Kidney (tissue), 14 donors: ENCODE results near the gene AP3M1. TPM values are rescaled to one million over a fixed set of nuclear protein-coding genes. Genes with fewer than 3 reads are reported as not detected.

Experiments
- DNase-seq, 5 donors: peaks; one replicate each; pipeline ENCODE4 v3.0.0-alpha.2; 2013 to 2020
- FAIRE-seq: peaks from 2 replicates; lab custom pipeline; 2012; peaks lifted over from hg19 to GRCh38; lab: Jason Lieb, UNC
- H3K27ac ChIP-seq, 2 donors: one replicate each; pipeline ENCODE4 v1.7.0; 2013; ENCODE audit warnings: low read depth in 2 of 2, low read length in 2 of 2, inconsistent platforms in 1 of 2
- H3K27me3 ChIP-seq: one replicate; pipeline ENCODE4 v1.7.1; 2013; ENCODE audit warnings: low read length, inconsistent platforms; ENCODE audit not compliant: control insufficient read depth, insufficient read depth
- H3K36me3 ChIP-seq, 3 donors: one replicate each; pipeline versions ENCODE4 v1.7.0 to v1.7.1; 2013; ENCODE audit warnings: low read length in 3 of 3, control low read depth in 1 of 3, inconsistent platforms in 1 of 3; ENCODE audit not compliant: insufficient read depth in 3 of 3, control insufficient read depth in 2 of 3
- H3K4me1 ChIP-seq, 3 donors: one replicate each; pipeline versions ENCODE4 v1.7.0 to v1.7.1; 2013; ENCODE audit warnings: low read length in 3 of 3, inconsistent platforms in 1 of 3, low read depth in 1 of 3; ENCODE audit not compliant: control insufficient read depth in 2 of 3, insufficient read depth in 2 of 3
- H3K4me3 ChIP-seq, 3 donors: one replicate each; pipeline versions ENCODE4 v1.7.0 to v1.8.1; 2013; ENCODE audit warnings: low read length in 3 of 3, control low read depth in 1 of 3, inconsistent platforms in 1 of 3
- H3K9ac ChIP-seq, 3 donors: one replicate each; pipeline versions ENCODE4 v1.7.0 to v1.7.1; 2013; ENCODE audit warnings: low read length in 3 of 3, control low read depth in 1 of 3, inconsistent platforms in 1 of 3
- H3K9me3 ChIP-seq, 3 donors: one replicate each; pipeline versions ENCODE4 v1.7.0 to v1.7.1; 2013; ENCODE audit warnings: low read length in 3 of 3, control low read depth in 1 of 3, inconsistent platforms in 1 of 3; ENCODE audit not compliant: control insufficient read depth in 2 of 3, insufficient read depth in 1 of 3
- intact Hi-C: fragments of 100-400 bp; cut with DNase I; formaldehyde crosslinking; loops from one replicate; pipeline ENCODE4 v1.11.1; 2022
- polyA plus RNA-seq: library from polyadenylated mRNA; stranded (reverse); fragments of 350-450 nt; fragmentation: Illumina TruSeq; extraction: RNeasy Lipid Tissue Mini Kit (QIAGEN cat#74804); gene quantifications from one replicate; pipeline ENCODE4 v1.2.3, GENCODE V29; 2014; ENCODE audit warnings: low read depth, low replicate concordance; ENCODE audit not compliant: insufficient read depth
- total RNA-seq: library from RNA; stranded (reverse); fragmentation: NEBNext Ultra II Directional; extraction: Animal tissue kit (Norgen Biotek cat#: 25700); gene quantifications from one replicate; pipeline ENCODE4 v1.2.1, GENCODE V29; 2021
- TF ChIP-seq, protein P1 (sequence below): IDR thresholded peaks from 3 replicates; pipeline ENCODE4 v1.5.1; 2012; ENCODE audit warnings: mild to moderate bottlenecking, moderate library complexity, borderline replicate concordance; ENCODE audit not compliant: insufficient read depth; ENCODE audit errors: extremely low read depth
- donor health status: control.
- donor health status: control.
- donor health status: control.
- donor health status: control.
- donor health status: control.
- donor health status: DM: yes; HTN: yes; CAD: no.
- donor health status: Normal renal cell carcinoma (clear cell type).

AP3M1 gene
- total and polyA plus RNA-seq, 2 donors from 2014 or later = 14.6 to 30.1 TPM

DNA sequence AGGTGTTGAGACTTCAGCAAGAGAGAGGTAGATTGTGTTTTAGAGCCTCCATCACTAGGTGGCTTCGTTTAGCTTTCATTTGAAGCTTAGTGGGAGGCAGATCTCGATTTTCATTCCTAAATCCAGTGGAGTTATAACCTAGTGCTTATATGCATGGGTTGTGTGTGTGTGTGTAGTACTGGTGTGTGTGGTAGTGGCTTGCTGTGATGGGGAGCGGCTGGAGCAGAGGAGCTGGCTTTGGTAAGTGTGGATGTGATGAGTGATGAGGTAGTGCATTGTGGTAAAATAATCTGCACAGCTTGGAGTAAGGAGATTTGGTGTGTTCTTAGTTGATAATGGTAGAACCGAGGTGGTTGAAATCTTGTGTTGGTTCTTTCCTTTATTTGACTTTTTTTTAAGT lies 43.2 kb downstream of the AP3M1 start:
- H3K9ac ChIP-seq = no peak overlapping the region
- H3K27ac ChIP-seq = no peak overlapping the region
- H3K27me3 ChIP-seq = no peaks in the 10 kb centered on the region
- peaks cover 7 to 68% (median 40%) of the 10 kb centered on the region in 3 donors for H3K36me3 ChIP-seq
- no peaks in the 10 kb centered on the region for H3K4me1 ChIP-seq
- DNase-seq (no peak), FAIRE-seq (no peak)
- intact Hi-C loops = no loop called here
- H3K9me3 ChIP-seq = no peaks in the 10 kb centered on the region
- no peak overlapping the region for H3K4me3 ChIP-seq
- TF ChIP-seq, protein P1, sequence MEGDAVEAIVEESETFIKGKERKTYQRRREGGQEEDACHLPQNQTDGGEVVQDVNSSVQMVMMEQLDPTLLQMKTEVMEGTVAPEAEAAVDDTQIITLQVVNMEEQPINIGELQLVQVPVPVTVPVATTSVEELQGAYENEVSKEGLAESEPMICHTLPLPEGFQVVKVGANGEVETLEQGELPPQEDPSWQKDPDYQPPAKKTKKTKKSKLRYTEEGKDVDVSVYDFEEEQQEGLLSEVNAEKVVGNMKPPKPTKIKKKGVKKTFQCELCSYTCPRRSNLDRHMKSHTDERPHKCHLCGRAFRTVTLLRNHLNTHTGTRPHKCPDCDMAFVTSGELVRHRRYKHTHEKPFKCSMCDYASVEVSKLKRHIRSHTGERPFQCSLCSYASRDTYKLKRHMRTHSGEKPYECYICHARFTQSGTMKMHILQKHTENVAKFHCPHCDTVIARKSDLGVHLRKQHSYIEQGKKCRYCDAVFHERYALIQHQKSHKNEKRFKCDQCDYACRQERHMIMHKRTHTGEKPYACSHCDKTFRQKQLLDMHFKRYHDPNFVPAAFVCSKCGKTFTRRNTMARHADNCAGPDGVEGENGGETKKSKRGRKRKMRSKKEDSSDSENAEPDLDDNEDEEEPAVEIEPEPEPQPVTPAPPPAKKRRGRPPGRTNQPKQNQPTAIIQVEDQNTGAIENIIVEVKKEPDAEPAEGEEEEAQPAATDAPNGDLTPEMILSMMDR = no peak

DNA sequence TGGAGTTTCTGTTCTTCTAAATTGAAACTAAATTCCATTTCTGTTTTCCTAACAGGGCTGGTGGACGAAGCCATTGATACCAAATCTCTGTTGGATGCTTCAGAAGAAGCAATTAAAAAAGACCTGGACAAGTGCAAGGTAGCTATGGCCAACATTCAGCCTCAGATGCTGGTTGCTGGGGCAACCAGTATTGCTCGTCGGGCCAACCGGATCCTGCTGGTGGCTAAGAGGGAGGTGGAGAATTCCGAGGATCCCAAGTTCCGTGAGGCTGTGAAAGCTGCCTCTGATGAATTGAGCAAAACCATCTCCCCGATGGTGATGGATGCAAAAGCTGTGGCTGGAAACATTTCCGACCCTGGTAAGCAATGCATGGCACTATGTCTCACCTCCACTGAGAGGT lies 45.6 kb downstream of the AP3M1 start:
- H3K4me1 ChIP-seq = no peaks in the 10 kb centered on the region
- H3K4me3 ChIP-seq = no peak overlapping the region
- FAIRE-seq = no peak
- no peak overlapping the region for H3K9ac ChIP-seq
- no peak for DNase-seq
- H3K9me3 ChIP-seq = no peaks in the 10 kb centered on the region
- no peak overlapping the region for H3K27ac ChIP-seq
- peaks cover 7 to 48% (median 28%) of the 10 kb centered on the region in 3 donors for H3K36me3 ChIP-seq
- H3K27me3 ChIP-seq = no peaks in the 10 kb centered on the region
- TF ChIP-seq, protein P1 = no peak
- intact Hi-C loops = no loop called here

DNA sequence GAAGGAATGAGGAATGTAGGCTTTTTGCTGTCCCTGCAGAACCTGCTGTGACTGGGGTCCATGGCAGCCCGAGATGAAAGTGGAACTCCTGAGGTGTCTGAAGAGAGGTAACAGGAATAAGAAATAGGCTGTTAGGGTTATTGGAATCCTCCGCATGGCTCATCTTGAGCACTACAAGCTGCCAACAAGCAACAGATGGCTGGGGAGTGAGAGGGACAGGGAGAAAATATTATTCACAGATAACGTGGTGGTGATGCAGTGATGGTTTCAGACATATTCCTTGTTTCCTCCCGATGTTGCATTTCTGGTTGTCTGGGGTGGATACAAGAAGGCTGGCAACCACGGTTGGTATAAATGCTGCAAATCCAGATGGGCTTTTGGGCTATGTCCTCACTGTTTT lies 46.1 kb downstream of the AP3M1 start:
- Histone ChIP-seq H3K36me3 (peaks cover 11 to 48% (median 32%) of the 10 kb centered on the region in 3 donors), H3K4me3 (no peak overlapping the region), H3K9ac (no peak overlapping the region), H3K9me3 (no peaks in the 10 kb centered on the region), H3K27me3 (no peaks in the 10 kb centered on the region), H3K4me1 (no peaks in the 10 kb centered on the region), H3K27ac (no peak overlapping the region)
- DNase-seq (no peak), FAIRE-seq (no peak)
- intact Hi-C loops = no loop called here
- TF ChIP-seq, protein P1 = no peak
